Measurements from ENCODE around the gene KLLN.
"Not testable (repeated sequence)": the region's sequence is repeated elsewhere in the genome, so short reads cannot be mapped to it uniquely, and the experiment has no call there.

Gene KLLN

GRCh38 chr10:87838650-87839049 lies 24.7 kb downstream of the KLLN start:
- DNase-seq, result no peak

- no peak for DNase-seq
Observed at GRCh38 chr10:87837445-87837844, 25.9 kb downstream of the KLLN start.

- no peak for DNase-seq
Observed at GRCh38 chr10:87836098-87836497, 27.2 kb downstream of the KLLN start.

- no peak for DNase-seq
Observed at GRCh38 chr10:87829986-87830729, 33.2 kb downstream of the KLLN start.

GRCh38 chr10:87829051-87829450 lies 34.3 kb downstream of the KLLN start:
- not testable (repeated sequence) for DNase-seq

- DNase-seq, result no peak
Observed at GRCh38 chr10:87827681-87828080, 35.7 kb downstream of the KLLN start.

GRCh38 chr10:87826653-87827052 lies 36.7 kb downstream of the KLLN start:
- no peak for DNase-seq

GRCh38 chr10:87819289-87819585 lies 44.1 kb downstream of the KLLN start:
- no peak for DNase-seq

- DNase-seq, result peak; percentile 66 to 74
Observed at GRCh38 chr10:87818505-87819288, 44.6 kb downstream of the KLLN start.

GRCh38 chr10:87817609-87818504 lies 45.5 kb downstream of the KLLN start, which contains the start of gene ATAD1:
ATAD1 (minus strand) TSS chr10:87818226; CDS start chr10:87814599, 3,627 bp downstream.
- peak; percentile 90 to 91 for DNase-seq

- no peak for DNase-seq
Observed at GRCh38 chr10:87816898-87817608, 46.3 kb downstream of the KLLN start.

GRCh38 chr10:87816163-87816897 lies 47.0 kb downstream of the KLLN start:
- no peak for DNase-seq

Data from CD4-positive, alpha-beta T cell treated with Interleukin-4 for 1 hour (primary cell).